ENCODE data around the gene KIF25.

Gene KIF25

DNA sequence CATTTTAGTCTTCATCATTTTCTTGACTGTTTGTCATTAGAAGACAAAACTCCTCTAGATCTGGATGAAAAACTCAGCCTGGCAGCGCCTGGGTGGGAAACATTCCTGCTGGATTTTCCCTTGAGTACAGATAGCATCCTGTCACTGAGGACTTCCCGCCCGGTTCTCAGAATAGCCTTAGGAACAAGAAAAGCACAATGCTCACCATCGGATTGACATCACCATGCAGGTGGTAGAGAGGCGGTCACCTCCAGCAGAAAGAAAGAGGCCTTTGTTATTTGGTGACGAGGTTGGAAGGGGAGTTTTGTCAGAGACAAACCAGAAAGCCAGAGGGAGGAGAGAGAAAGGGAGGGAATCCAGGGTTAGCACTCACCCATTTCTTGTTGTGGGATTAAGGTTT lies 39.8 kb downstream of the KIF25 start:
- DNase-seq (ENCODE audit: low read depth): no peak

DNA sequence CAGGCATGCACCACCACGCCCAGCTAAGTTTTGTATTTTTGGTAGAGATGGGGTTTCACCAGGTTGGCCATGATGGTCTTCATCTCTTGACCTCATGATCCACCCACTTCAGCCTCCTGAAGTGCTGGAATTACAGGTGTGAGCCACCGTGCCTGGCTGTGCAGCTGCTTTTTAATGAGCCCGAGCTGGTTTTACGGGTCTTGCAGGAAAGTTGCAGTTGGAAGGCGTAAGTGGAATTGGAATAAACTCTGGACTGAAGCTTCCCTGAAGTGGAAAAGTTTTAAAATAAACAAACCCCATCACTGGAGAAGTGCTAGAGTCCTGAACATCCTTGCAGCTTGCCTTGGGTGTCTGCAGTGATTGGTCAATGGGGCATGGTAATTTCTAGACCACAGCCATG lies 40.4 kb downstream of the KIF25 start:
- DNase-seq (ENCODE audit: low read depth): no peak

- DNase-seq (ENCODE audit: low read depth): no peak
These were observed 41.2 kb downstream of the KIF25 start for GRCh38 chr6:168038576-168039140.

- DNase-seq (ENCODE audit: low read depth): no peak
These were observed 41.8 kb downstream of the KIF25 start for GRCh38 chr6:168039301-168039700.

- no peak for DNase-seq (ENCODE audit: low read depth)
These were observed 42.4 kb downstream of the KIF25 start for GRCh38 chr6:168039849-168040248.

GRCh38 chr6:168040856-168041496 lies 43.5 kb downstream of the KIF25 start:
- no peak for DNase-seq (ENCODE audit: low read depth)

DNA sequence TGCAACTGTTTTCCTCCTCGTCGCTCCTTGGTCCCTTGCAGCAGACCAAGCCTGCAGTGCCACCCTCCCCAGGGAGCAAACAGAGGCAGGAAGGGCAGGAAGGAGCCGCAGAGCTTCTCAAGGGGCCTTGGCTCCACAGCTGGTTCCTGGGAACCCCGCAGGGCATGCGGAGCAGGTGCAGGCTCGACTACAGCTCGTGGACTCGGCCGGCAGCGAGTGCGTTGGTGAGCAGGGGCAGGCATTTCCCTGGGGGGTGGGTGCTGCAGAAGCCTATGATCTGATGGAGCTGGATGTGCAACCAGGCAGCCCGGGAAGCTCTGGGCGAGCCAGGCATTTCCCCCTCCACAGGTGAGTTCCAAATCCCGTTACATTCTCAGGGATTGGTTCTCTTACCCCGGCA lies 44.5 kb downstream of the KIF25 start:
- no peak for DNase-seq (ENCODE audit: low read depth)

- DNase-seq (ENCODE audit: low read depth): no peak
These were observed 45.1 kb downstream of the KIF25 start for GRCh38 chr6:168042426-168043192.

DNA sequence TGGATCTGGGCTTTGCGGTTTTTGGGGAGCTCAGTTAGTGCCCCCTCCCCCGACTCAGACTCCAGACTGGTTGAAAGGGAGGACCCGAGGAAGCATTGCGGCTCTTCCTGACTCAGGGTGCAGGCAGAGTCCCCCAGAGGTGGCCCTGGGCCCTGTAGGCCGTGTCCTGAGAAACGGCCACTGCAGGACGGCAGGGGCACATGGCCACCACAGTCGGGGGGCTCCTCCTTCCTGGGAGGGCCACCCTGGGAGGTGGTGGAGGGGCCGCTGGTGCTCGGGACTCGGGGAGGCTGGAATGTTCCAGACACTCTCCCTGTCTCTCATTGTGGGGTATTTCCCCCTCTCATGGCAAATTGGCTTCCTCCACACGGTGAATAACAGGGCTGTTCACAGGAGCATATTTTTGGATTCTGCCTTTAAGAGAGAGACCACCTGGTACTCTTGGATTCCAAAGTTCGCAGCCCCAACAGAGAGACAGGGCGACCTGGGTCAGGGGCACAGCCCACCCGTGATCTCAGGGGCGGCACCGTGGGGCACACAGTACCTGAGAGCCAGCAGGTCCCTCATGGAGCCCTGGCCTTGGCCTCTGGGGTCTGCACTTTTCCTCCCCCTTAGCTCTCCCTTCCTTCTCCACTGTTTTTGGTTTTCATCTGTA lies 45.8 kb downstream of the KIF25 start:
- no peak for DNase-seq (ENCODE audit: low read depth)

GRCh38 chr6:168043848-168044415 lies 46.5 kb downstream of the KIF25 start:
- DNase-seq (ENCODE audit: low read depth): no peak

DNA sequence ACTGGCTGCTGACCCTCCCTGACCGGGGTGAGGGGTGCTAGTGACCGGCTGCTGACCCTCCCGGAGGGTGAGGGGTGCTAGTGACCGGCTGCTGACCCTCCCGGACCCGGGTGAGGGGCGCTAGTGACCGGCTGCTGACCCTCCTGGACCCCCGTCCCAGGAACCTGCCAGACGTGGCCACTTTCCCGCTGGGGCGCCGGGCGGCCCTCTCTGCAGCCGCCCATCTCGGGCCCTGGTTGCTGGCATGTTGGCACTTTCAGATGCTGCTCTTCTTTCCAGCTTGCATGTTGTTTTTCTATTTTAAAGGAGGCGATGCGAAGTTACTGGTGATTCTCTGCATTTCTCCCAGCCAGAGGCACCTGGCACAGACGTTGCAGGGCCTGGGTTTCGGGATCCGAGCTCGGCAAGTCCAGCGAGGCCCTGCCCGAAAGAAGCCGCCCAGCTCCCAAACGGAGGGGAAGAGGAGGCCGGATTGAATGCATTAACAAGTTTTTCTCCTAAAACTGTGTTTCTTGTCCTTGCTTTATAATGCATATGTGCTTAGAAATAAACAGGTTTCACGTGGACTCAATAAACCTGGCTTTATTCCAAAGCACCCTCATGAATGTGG lies 47.2 kb downstream of the KIF25 start:
- DNase-seq (ENCODE audit: low read depth): no peak

DNA sequence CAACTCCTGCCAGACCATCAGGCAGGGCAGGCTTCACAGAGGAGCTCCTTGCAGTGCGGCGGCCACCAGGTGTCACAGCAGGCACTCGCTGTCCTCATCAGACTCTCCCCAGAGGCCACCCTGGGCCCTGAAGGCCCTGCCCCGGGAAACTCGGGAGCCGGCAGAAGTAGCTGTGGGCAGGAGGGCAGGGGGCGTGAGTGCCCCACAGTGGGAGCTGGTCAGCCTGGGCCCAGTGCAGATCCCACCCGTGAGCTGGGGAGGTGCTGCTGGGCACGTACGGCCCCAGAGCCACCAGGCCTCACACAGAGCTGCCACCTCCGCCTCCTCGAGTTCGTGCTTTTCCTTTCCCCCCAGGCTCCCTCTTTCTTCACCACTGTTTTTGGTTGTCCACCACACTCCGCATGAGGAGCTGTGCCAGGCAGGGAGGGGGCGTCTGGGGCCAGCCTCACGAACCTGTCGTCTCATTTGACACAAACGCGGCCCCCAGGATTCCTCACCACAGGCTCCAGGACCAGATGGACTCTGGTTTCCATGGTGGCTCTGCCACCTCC lies 47.7 kb downstream of the KIF25 start:
- no peak for DNase-seq (ENCODE audit: low read depth)

DNA sequence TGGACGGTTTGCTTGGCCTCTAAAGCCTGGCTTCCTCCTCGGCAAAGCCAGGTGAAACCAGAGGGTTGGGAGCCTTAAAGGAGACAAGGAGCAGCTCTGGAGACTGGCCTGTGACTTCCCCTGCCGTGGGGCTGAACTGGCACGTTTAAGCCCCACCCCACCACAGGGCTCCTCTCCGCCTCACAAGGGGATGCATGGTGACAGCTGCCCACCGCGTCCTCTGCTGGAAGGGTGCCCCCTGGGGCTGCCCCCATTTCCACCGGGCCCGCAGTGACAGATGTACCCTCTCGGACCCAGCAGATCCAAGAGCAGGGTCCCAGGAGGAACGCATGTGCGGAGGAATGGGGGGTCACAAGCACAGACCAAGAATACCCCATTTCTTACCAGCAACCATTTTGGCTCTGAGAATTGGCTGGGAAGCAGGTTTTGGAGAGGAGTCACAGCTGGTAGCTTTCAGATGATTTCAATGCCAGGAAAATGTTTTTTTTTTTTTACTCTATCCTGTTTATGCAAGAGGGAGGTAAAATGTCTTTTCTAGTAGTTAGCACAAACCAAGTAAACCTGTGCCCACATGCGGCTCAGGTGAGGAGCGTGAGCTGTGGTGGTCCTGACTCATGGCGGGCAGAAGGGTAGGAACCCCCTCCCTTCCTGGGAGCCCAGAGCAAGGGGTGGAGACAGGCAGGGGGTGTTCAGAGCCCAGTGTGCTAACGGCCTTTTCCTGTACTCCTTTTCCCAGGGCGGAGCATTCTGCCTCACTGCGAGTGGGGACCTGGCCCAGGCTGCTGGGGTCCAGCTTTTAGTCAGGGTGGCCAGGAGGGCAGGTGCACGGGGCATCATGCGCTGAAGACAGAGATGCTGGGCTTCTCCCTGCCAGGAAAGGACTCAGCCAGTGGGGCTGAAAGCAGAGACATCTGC lies 48.5 kb downstream of the KIF25 start:
- DNase-seq (ENCODE audit: low read depth): no peak

DNA sequence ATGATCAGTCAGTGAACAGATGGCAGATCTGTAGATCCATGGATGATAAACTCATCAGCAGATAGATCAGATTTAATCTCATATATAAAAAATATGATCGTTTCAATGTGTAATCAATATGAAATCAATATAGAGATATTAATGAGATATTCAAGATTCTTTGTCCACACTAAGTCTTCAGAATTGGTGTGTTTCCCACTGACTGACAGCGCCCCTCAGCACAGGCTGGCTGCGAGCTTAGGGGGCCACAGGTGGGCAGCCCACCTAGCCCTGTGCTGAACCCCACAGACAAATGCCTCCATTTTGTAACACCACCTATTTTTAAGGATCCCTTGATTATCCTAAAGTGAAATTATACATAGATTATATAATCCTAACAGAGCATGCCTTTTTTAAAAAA lies 49.2 kb downstream of the KIF25 start:
- no peak for DNase-seq (ENCODE audit: low read depth)

GRCh38 chr6:168047841-168048723 lies 50.6 kb downstream of the KIF25 start:
- DNase-seq (ENCODE audit: low read depth): no peak

DNA sequence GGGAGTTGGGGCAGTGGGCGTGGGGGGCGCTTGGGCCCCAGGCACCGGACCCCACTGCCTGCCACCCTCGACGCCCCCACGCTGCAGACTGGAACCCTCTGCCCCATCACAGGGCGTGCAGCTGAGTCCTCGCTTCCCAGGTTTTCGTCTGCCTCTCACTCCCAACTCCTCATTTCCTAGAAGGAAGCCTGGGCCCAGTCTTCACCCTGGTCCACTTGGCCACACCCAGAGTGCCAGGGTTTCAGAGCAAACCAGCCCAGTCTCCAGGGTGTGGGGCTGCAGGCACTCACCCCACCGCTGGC lies 51.2 kb downstream of the KIF25 start:
- DNase-seq (ENCODE audit: low read depth): no peak

DNA sequence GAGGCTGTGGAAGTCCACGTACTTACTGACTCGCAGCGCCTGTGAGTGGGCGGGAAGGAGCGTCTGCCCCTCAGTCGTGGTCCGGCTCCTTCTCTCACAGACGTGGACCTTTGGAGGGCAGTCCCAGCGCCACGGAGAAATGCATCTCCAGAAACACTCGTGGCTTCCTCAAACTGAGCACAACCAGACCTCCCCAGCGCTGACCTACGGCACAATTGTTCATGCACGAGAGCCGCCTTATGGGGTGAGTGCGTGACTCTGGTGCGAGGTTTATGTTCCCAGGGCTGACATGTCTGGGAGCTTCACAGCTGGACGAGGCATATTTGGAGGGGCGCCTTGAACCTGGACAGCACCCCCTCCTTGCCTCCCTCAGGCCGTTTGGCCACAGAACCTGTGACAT lies 51.8 kb downstream of the KIF25 start:
- no peak for DNase-seq (ENCODE audit: low read depth)

- no peak for DNase-seq (ENCODE audit: low read depth)
These were observed 52.3 kb downstream of the KIF25 start for GRCh38 chr6:168049706-168050224.

DNA sequence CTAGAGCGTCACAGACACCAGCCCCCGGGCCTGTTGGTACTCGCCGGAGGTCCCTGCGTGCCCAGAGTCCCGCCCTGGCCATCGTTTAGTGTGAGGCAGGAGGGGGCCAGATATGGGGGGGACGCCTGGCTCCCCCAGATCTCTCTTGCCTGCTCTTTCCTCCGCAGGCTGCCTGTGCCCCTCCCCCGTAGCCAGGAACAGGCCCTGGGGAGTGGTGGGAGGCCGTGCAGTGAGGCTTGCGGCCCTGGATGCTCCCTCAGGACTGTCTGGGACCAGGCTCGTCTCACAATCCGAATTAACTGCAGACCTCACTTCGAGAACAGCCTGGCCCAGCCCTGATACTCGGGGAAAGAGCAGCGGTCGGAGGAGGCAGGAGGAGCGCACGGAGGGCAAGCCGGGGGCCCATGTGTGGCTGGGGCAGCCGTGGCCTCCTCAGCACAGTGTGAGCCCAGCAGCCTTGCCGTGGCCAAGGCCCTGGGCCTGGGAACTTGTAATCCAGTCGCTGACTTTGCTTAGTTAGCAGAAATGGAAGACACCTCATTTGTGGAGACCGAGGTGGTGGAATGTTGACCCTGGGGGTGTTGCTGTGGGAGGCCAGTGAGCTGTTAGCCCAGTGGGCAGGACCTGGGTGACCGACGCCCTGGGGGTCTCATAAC lies 52.9 kb downstream of the KIF25 start:
- DNase-seq (ENCODE audit: low read depth): no peak
